Caco-2 (cell line): ENCODE data around the gene ABCC5. TPM values are rescaled to one million over a fixed set of nuclear protein-coding genes. Genes with fewer than 3 reads are reported as not detected.

Source experiments
- BruUV-seq: library from RNA; stranded (reverse); fragments of 400-500 nt; replicated peaks from 2 replicates; lab custom pipeline; 2021; lab: Mats Ljungman, UMichigan
- CTCF ChIA-PET: fragments of 300-600 bp; sonication (Branson Sonifier 250); formaldehyde crosslinking; loops from one replicate; lab custom pipeline; 2022; ENCODE audit warnings: antibody characterized with exemption; lab: Charles Lee
- POLR2A ChIA-PET: fragments of 300-600 bp; sonication (Branson Sonifier 250); formaldehyde crosslinking; loops from one replicate; lab custom pipeline; 2022; ENCODE audit warnings: antibody characterized with exemption; lab: Charles Lee
- DNase-seq, 2 experiments: peaks; one replicate each; pipeline versions ENCODE4 v3.0.0 to v3.0.0-alpha.2; 2020 to 2022
- H3K27me3 ChIP-seq: replicated peaks from 2 replicates; pipeline ENCODE4 v1.6.0; 2011; ENCODE audit warnings: low read length; ENCODE audit not compliant: control insufficient read depth, insufficient read depth
- H3K36me3 ChIP-seq: 2 replicates; pipeline ENCODE4 v1.5.1; 2011; ENCODE audit warnings: low read length; ENCODE audit not compliant: control insufficient read depth, insufficient read depth
- H3K4me1 ChIP-seq: fragments of 250-450 bp; sonication (Bioruptor Pico); 2 replicates; pipeline ENCODE4 v1.5.1; 2020; ENCODE audit warnings: mild to moderate bottlenecking
- H3K4me3 ChIP-seq: 2 replicates; pipeline ENCODE4 v1.5.1; 2011; ENCODE audit warnings: low read depth, mild to moderate bottlenecking, control low read depth, low read length
- H3K9me3 ChIP-seq: fragments of 250-450 bp; sonication (Bioruptor Pico); 2 replicates; pipeline ENCODE4 v1.5.1; 2020; ENCODE audit warnings: mild to moderate bottlenecking, moderate library complexity
- H3K27ac Mint-ChIP-seq: one replicate; pipeline ENCODE4 v1.8.0; 2022; ENCODE audit warnings: mixed read lengths; ENCODE audit not compliant: unreplicated experiment
- H3K27me3 Mint-ChIP-seq: one replicate; pipeline ENCODE4 v1.8.0; 2022; ENCODE audit warnings: mixed read lengths; ENCODE audit not compliant: insufficient read depth, unreplicated experiment
- H3K36me3 Mint-ChIP-seq: one replicate; pipeline ENCODE4 v1.8.0; 2022; ENCODE audit warnings: mild to moderate bottlenecking, mixed read lengths; ENCODE audit not compliant: insufficient read depth, unreplicated experiment
- H3K4me1 Mint-ChIP-seq: one replicate; pipeline ENCODE4 v1.8.0; 2022; ENCODE audit warnings: low read depth, mixed read lengths; ENCODE audit not compliant: unreplicated experiment
- H3K4me3 Mint-ChIP-seq: one replicate; pipeline ENCODE4 v1.8.0; 2022; ENCODE audit warnings: mild to moderate bottlenecking, moderate library complexity, mixed read lengths; ENCODE audit not compliant: unreplicated experiment
- H3K9me3 Mint-ChIP-seq: one replicate; pipeline ENCODE4 v1.8.0; 2022; ENCODE audit warnings: mixed read lengths; ENCODE audit not compliant: unreplicated experiment
- intact Hi-C: fragments of 100-400 bp; cut with micrococcal nuclease; formaldehyde crosslinking; loops from one replicate; pipeline ENCODE4 v1.10.0; 2022; ENCODE audit not compliant: unreplicated experiment
- total RNA-seq: library from RNA; stranded (reverse); gene quantifications from 2 replicates; pipeline ENCODE4 v1.2.3, GENCODE V29; 2022
- TF ChIP-seq, protein P1 (sequence below), 2 experiments: fragments of 200-600 bp in 1 of 2; IDR thresholded peaks; 1 replicate in 1 of 2; 2 replicates in 1 of 2; pipeline versions ENCODE4 v1.5.1 to v1.8.0; 2011 to 2022; ENCODE audit warnings: antibody characterized with exemption in 1 of 2, control low read depth in 1 of 2, inconsistent platforms in 1 of 2, low read depth in 1 of 2, low read length in 1 of 2, mild to moderate bottlenecking in 1 of 2, moderate library complexity in 1 of 2; ENCODE audit not compliant: insufficient read depth in 1 of 2, severe bottlenecking in 1 of 2, unreplicated experiment in 1 of 2

Gene ABCC5
- total RNA-seq, 1 experiment from 2014 or later: 21.3 TPM

DNA sequence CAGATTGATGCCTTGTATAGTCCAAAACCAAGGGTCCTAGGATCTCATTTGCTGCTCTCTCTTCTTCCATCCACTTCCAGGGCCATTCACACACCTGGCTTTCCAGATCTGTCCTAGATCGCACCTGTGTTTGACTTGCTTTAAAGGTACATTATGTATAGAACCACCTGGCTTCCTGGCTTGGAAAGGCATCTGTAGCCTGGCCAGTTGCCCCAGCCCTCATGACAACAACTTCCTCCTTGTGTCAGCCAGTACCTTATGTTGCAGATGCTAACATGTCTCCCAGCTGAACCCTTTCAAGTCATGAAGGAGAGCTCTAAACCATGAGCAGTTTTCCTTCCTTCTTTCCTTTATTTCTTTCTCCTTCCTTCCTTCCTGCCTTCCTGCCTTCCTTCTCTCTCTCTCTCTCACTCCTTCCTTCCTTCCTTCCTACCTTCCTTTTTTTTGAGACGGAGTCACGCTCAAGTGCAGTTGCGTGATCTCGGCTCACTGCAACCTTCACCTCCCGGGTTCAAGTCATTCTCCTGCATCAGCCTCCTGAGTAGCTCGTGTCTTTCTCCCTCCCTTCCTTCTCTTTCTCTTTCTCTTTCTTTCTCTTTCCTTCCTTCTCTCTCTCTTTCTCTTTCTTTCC, 32.6 kb upstream of the ABCC5 start:
- Histone ChIP-seq H3K4me3 (no peak overlapping the region), H3K36me3 (no peaks in the 10 kb centered on the region), H3K27me3 (no peaks in the 10 kb centered on the region), H3K4me1 (no peaks in the 10 kb centered on the region), H3K9me3 (no peaks in the 10 kb centered on the region)
- POLR2A ChIA-PET: no interaction called here
- intact Hi-C loops: no loop called here
- CTCF ChIA-PET: no interaction called here
- Mint-ChIP-seq H3K27me3 (peaks cover 2% of the 10 kb centered on the region), H3K36me3 (no peaks in the 10 kb centered on the region), H3K9me3 (no peaks in the 10 kb centered on the region), H3K4me1 (no peaks in the 10 kb centered on the region), H3K27ac (no peak overlapping the region), H3K4me3 (no peak overlapping the region)
- no TSS peak for BruUV-seq
- DNase-seq: no peak
- TF ChIP-seq, protein P1, sequence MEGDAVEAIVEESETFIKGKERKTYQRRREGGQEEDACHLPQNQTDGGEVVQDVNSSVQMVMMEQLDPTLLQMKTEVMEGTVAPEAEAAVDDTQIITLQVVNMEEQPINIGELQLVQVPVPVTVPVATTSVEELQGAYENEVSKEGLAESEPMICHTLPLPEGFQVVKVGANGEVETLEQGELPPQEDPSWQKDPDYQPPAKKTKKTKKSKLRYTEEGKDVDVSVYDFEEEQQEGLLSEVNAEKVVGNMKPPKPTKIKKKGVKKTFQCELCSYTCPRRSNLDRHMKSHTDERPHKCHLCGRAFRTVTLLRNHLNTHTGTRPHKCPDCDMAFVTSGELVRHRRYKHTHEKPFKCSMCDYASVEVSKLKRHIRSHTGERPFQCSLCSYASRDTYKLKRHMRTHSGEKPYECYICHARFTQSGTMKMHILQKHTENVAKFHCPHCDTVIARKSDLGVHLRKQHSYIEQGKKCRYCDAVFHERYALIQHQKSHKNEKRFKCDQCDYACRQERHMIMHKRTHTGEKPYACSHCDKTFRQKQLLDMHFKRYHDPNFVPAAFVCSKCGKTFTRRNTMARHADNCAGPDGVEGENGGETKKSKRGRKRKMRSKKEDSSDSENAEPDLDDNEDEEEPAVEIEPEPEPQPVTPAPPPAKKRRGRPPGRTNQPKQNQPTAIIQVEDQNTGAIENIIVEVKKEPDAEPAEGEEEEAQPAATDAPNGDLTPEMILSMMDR (IDR thresholded peaks at IDR 0.05; ENCODE audit: insufficient read depth in 1 of 2, low read depth in 1 of 2, low read length in 1 of 2, severe bottlenecking in 1 of 2, unreplicated experiment in 1 of 2): no peak

DNA sequence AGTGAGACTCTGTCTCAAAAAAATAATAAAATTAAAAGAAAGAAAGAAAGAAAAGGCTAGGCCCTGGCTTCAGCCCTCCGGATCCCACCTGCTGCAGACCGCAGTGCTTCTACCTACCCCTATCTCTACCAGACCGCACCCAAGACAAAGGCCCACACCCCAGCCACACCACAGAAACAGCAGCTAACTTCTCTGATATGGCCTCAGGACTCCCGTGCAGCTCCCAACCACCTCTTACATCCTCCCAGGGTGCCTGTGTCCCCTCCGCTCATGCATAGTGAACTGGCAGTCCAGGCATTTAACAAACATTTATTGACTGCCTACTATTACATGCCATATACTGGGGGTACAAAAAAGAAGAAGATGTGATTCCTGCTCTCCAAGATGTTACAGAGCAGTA, 28.3 kb upstream of the ABCC5 start:
- DNase-seq: no peak
- Histone ChIP-seq H3K4me1 (no peaks in the 10 kb centered on the region), H3K9me3 (no peaks in the 10 kb centered on the region), H3K4me3 (no peak overlapping the region), H3K36me3 (no peaks in the 10 kb centered on the region), H3K27me3 (no peaks in the 10 kb centered on the region)
- ChIA-PET POLR2A (no interaction called here), CTCF (no interaction called here)
- peaks cover 5% of the 10 kb centered on the region for H3K27me3 Mint-ChIP-seq
- H3K27ac Mint-ChIP-seq: no peak overlapping the region
- no peaks in the 10 kb centered on the region for H3K36me3 Mint-ChIP-seq
- no TSS peak for BruUV-seq
- H3K9me3 Mint-ChIP-seq: no peaks in the 10 kb centered on the region
- intact Hi-C loops: no loop called here
- H3K4me1 Mint-ChIP-seq: no peaks in the 10 kb centered on the region
- TF ChIP-seq, protein P1 (IDR thresholded peaks at IDR 0.05; ENCODE audit: insufficient read depth in 1 of 2, low read depth in 1 of 2, low read length in 1 of 2, severe bottlenecking in 1 of 2, unreplicated experiment in 1 of 2): no peak
- no peak overlapping the region for H3K4me3 Mint-ChIP-seq

DNA sequence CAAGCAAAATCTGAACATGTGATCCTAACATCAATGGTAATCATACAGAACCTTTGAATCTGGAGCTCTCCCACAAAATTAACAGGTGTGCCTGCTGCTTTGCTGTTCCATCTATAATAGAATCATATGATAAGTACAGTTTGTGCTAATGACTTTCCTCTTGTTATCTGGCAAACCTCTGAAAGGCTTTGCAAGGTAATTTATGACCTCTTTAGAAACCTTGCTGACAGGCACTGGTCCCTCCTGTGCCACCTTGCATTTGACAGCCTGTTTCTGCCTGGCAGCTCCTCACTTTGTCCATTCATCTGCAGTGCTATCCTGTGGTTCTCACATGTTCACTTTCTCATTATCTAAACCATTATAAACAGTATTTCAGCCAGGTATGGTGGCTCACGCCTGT, 24.9 kb upstream of the ABCC5 start:
- Mint-ChIP-seq H3K4me3 (no peak overlapping the region), H3K27me3 (peaks cover 2% of the 10 kb centered on the region), H3K36me3 (no peaks in the 10 kb centered on the region), H3K9me3 (no peaks in the 10 kb centered on the region), H3K4me1 (no peaks in the 10 kb centered on the region), H3K27ac (no peak overlapping the region)
- no TSS peak for BruUV-seq
- TF ChIP-seq, protein P1 (IDR thresholded peaks at IDR 0.05; ENCODE audit: insufficient read depth in 1 of 2, low read depth in 1 of 2, low read length in 1 of 2, severe bottlenecking in 1 of 2, unreplicated experiment in 1 of 2): no peak
- POLR2A ChIA-PET: no interaction called here
- Histone ChIP-seq H3K27me3 (no peaks in the 10 kb centered on the region), H3K9me3 (no peaks in the 10 kb centered on the region), H3K4me1 (no peaks in the 10 kb centered on the region), H3K36me3 (no peaks in the 10 kb centered on the region), H3K4me3 (no peak overlapping the region)
- CTCF ChIA-PET: no interaction called here
- DNase-seq: no peak
- intact Hi-C loops: no loop called here
